GM10248 (cell line): ENCODE measurements around the gene WDR27.

ENCODE experiments used
- CTCF ChIA-PET: fragments of 300-600 bp; sonication (Branson Sonifier 250); formaldehyde crosslinking; extraction: SDS; loops from one replicate; lab custom pipeline; 2021; ENCODE audit warnings: antibody characterized with exemption; lab: Yijun Ruan, JAX
- POLR2A ChIA-PET: fragments of 350-650 bp; sonication (Branson Sonifier 250); formaldehyde crosslinking; extraction: SDS; loops from one replicate; lab custom pipeline; 2020; ENCODE audit warnings: antibody characterized with exemption; lab: Yijun Ruan, JAX
- DNase-seq: peaks from one replicate; pipeline ENCODE4 v3.0.0; 2012; ENCODE audit errors: extremely low spot score
- TF ChIP-seq, protein P1 (sequence below): IDR thresholded peaks from 2 replicates; pipeline ENCODE4 v1.5.1; 2012; ENCODE audit warnings: mild to moderate bottlenecking, low read depth; ENCODE audit errors: extremely low read depth, missing control alignments, control extremely low read depth

Gene WDR27

DNA sequence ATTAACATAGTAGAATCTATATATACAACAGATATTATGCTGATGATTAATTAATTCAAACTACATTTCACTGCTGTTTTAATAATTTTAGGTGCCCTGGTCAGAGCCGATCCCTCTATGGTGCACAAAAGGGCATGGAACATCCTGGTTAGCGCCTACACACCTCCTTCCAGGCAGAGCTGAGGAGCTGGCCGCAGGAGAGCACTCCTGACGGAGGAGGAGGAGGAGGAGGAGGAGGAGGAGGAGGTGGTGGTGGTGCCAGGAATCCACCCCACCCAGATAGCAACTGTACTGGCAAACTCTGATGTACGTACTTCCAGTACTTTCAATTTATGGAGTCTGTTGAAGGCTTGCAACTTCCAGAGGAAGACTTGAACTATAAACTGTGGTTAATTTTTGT, 244.1 kb downstream of the WDR27 start:
- CTCF ChIA-PET = interaction anchor here (1.3 kb wide), 1 partner anchor 13 kb away, joined by 3 read pairs; no protein-coding TSS in a partner anchor
- TF ChIP-seq, protein P1, sequence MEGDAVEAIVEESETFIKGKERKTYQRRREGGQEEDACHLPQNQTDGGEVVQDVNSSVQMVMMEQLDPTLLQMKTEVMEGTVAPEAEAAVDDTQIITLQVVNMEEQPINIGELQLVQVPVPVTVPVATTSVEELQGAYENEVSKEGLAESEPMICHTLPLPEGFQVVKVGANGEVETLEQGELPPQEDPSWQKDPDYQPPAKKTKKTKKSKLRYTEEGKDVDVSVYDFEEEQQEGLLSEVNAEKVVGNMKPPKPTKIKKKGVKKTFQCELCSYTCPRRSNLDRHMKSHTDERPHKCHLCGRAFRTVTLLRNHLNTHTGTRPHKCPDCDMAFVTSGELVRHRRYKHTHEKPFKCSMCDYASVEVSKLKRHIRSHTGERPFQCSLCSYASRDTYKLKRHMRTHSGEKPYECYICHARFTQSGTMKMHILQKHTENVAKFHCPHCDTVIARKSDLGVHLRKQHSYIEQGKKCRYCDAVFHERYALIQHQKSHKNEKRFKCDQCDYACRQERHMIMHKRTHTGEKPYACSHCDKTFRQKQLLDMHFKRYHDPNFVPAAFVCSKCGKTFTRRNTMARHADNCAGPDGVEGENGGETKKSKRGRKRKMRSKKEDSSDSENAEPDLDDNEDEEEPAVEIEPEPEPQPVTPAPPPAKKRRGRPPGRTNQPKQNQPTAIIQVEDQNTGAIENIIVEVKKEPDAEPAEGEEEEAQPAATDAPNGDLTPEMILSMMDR = no peak
- POLR2A ChIA-PET = no interaction called here
- no peak for DNase-seq

DNA sequence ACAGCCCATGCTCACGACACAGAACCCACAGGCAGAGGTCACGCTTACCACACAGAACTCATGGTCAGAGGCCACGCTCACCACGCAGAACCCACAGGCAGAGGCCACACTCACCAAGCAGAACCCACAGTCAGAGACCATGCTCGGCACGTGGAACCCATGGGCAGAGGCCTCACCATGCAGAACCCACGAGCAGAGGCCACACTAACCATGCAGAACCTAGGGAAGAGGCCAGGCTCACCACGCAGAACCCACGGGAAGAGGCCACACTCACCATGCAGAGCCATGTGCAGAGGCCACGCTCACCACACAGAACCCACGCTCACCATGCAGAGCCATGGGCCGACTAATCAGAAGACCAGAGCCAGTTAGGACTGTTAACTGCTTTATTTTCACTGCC, 245.0 kb downstream of the WDR27 start:
- ChIA-PET CTCF (interaction anchor here (1.3 kb wide), 1 partner anchor 14 kb away, joined by 3 read pairs; no protein-coding TSS in a partner anchor), POLR2A (no interaction called here)
- no peak for DNase-seq
- TF ChIP-seq, protein P1 = no peak

DNA sequence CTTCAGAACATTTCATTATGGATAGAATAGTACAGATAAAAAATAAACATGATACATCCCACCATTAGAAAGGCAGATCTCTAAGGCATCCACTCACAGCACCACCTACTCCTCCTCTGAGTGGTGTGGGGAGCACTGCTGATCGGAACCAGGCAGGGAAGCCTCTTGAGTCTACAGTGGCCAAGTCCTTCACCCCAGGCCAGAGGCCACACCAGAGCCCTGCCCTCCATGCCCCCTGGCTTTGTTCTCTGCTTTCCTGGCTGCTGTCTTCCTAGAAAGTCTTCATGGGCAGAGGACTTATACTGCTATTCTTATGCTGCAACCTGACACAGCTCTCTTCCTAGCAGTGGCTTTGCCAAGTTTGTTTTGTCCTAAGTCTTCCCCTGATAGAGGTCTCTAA, 246.4 kb downstream of the WDR27 start:
- TF ChIP-seq, protein P1 = no peak
- ChIA-PET POLR2A (no interaction called here), CTCF (no interaction called here)
- DNase-seq = no peak

DNA sequence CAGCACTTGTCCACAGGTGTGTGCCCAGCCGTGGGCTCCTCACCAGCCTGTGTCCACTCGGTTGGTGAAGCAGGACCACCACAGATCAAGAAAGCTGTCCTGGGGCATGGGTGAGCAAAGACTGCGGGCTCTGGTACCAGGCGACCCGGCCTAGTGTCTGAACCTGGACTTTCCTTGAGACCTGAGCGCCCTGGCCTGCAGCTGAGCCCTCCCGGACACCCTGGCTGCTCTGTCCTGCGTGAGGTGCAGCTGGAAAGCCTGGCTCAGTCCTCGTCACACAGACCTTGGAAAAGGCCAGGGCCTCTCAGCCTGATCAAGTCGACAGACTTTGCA, 247.0 kb downstream of the WDR27 start:
- ChIA-PET CTCF (interaction anchor here (1.0 kb wide), 1 partner anchor 19 kb away, joined by 3 read pairs; no protein-coding TSS in a partner anchor), POLR2A (no interaction called here)
- DNase-seq = no peak
- TF ChIP-seq, protein P1 = no peak

DNA sequence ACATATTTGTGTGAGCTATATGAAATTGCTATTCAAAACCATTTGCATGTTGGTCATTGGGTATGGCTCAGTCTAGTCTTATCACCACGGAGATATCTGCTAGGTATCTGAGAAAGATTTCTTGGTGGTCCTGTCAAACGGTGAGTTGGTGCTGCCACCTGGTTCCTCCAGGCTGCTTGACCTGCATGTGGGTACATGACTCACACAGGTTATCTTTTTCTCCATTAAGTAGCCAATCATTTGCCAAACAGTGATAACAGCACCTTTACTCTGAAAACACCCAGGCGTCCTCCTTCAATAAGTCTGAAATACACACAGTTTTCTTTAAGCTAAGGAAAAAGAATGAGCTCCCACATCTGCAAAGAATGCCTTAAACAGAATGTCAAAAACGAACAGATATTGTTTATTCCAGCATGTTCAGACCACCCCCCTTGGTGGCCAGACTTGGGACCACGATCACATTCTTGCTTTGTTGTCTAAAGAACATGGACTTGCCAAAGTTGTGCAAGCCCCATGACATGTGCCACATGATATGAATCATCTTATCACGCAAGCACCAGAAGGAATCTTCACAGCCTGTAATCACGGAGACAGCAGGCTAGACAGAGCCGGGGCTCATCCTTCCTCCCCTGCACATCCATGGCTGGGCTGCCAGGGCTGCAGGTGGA, 247.5 kb downstream of the WDR27 start:
- POLR2A ChIA-PET = no interaction called here
- no peak for DNase-seq
- TF ChIP-seq, protein P1 = no peak

DNA sequence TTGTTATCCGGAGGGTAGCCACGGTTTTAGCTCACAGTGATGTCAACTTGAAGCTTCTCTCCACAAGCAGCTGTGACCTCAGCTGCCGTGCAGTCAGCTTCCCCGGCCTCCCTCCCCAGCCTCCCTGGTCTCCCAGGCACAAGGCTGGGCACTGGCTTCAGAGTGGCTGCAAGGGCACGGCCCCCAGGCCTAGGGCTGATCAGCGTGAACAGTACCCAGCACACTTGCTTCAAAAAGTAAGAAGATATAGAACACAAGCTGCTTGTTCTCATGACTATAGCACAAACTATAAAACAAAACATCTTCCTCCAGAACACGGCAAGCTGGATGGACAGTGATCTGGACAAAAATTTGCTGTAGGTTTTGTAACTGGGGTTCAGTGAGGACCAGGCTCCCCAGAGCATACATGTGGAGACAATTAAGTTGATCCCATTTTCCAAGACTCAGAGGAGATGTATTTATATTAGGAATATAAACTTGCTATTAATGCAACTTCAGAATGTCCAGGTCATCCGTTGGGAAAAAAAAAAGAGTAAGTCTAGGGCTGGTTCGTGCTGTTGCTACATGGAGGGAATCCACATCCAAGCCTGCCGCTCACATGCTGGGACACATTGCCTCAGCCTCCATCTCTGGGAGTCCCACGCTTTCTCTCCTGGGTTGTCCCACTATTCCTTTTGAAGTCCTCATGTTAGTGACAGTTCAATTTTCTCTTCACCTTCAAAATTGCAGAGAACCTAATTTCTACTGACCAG, 248.8 kb downstream of the WDR27 start:
- POLR2A ChIA-PET = no interaction called here
- TF ChIP-seq, protein P1 = no peak
- CTCF ChIA-PET = no interaction called here
- no peak for DNase-seq

More for the DNA sequence above, 247.5 kb downstream of the WDR27 start:
- CTCF ChIA-PET = interaction anchor here (1.0 kb wide), 1 partner anchor 18 kb away, joined by 3 read pairs; no protein-coding TSS in a partner anchor
